MM.1S (cell line): Measurements from ENCODE around the gene LAPTM4A.
"Not testable (repeated sequence)": the region's sequence is repeated elsewhere in the genome, so short reads cannot be mapped to it uniquely, and the experiment has no call there.

Source experiments
- DNase-seq: peaks from one replicate; pipeline ENCODE4 v3.0.0-alpha.2; 2015
- H2AFZ ChIP-seq: fragments of 300-600 bp; sonication (generic); 2 replicates; pipeline ENCODE4 v1.6.0; 2016; ENCODE audit warnings: antibody characterized with exemption, low read length
- H3F3A ChIP-seq: fragments of 300-600 bp; sonication (generic); 2 replicates; pipeline ENCODE4 v1.6.1; 2016; ENCODE audit warnings: mild to moderate bottlenecking, antibody characterized with exemption, low read length, moderate library complexity, mixed read lengths; ENCODE audit not compliant: insufficient read depth
- H3K27ac ChIP-seq: fragments of 300-600 bp; sonication (generic); 2 replicates; pipeline ENCODE4 v1.5.1; 2016; ENCODE audit warnings: mild to moderate bottlenecking, low read length
- H3K27me3 ChIP-seq: fragments of 300-600 bp; sonication (generic); replicated peaks from 2 replicates; pipeline ENCODE4 v1.6.0; 2016; ENCODE audit warnings: low read length; ENCODE audit not compliant: insufficient read depth
- H3K36me3 ChIP-seq: fragments of 300-600 bp; sonication (generic); replicated peaks from 2 replicates; pipeline ENCODE4 v1.6.1; 2016; ENCODE audit warnings: mild to moderate bottlenecking, low read length, mixed read lengths; ENCODE audit not compliant: insufficient read depth
- H3K4me1 ChIP-seq: fragments of 300-600 bp; sonication (generic); 2 replicates; pipeline ENCODE4 v1.6.1; 2016; ENCODE audit warnings: low read length, mixed read lengths
- H3K4me2 ChIP-seq: fragments of 300-600 bp; sonication (generic); 2 replicates; pipeline ENCODE4 v1.6.0; 2016; ENCODE audit warnings: low read depth, low read length
- H3K4me3 ChIP-seq: fragments of 300-600 bp; sonication (generic); 2 replicates; pipeline ENCODE4 v1.5.1; 2016; ENCODE audit warnings: low read length, mixed read lengths
- H3K79me2 ChIP-seq: fragments of 300-600 bp; sonication (generic); 2 replicates; pipeline ENCODE4 v1.6.1; 2016; ENCODE audit warnings: mixed run types, low read length, mixed read lengths
- H3K9ac ChIP-seq: fragments of 300-600 bp; sonication (generic); 2 replicates; pipeline ENCODE4 v1.6.1; 2016; ENCODE audit warnings: low read length, mixed read lengths
- H3K9me2 ChIP-seq: fragments of 300-600 bp; sonication (generic); replicated peaks from 2 replicates; pipeline ENCODE4 v1.6.1; 2016; ENCODE audit warnings: mild to moderate bottlenecking, low read length, mixed read lengths; ENCODE audit not compliant: insufficient read depth
- H3K9me3 ChIP-seq: fragments of 300-600 bp; sonication (generic); replicated peaks from 2 replicates; pipeline ENCODE4 v1.6.1; 2016; ENCODE audit warnings: mild to moderate bottlenecking, low read length, mixed read lengths; ENCODE audit not compliant: insufficient read depth
- H4K20me1 ChIP-seq: fragments of 300-600 bp; sonication (generic); 2 replicates; pipeline ENCODE4 v1.6.1; 2016; ENCODE audit warnings: mild to moderate bottlenecking, low read length, moderate library complexity, mixed read lengths; ENCODE audit not compliant: insufficient read depth
- EZH2 ChIP-seq: fragments of 300-600 bp; sonication (generic); optimal IDR thresholded peaks from 2 replicates; pipeline ENCODE3; 2017; ENCODE audit warnings: low read depth, mild to moderate bottlenecking, antibody characterized with exemption, low read length, mixed read lengths
- EZH2phosphoT487 ChIP-seq: fragments of 300-600 bp; sonication (generic); IDR thresholded peaks from 2 replicates; pipeline ENCODE4 v1.6.1; 2018; ENCODE audit warnings: antibody characterized with exemption, low read length
- TF ChIP-seq, protein P1 (sequence below): fragments of 300-600 bp; sonication (generic); IDR thresholded peaks from 2 replicates; pipeline ENCODE4 v1.5.1; 2016; ENCODE audit warnings: antibody characterized with exemption, low read length, mixed read lengths

The LAPTM4A gene

DNA sequence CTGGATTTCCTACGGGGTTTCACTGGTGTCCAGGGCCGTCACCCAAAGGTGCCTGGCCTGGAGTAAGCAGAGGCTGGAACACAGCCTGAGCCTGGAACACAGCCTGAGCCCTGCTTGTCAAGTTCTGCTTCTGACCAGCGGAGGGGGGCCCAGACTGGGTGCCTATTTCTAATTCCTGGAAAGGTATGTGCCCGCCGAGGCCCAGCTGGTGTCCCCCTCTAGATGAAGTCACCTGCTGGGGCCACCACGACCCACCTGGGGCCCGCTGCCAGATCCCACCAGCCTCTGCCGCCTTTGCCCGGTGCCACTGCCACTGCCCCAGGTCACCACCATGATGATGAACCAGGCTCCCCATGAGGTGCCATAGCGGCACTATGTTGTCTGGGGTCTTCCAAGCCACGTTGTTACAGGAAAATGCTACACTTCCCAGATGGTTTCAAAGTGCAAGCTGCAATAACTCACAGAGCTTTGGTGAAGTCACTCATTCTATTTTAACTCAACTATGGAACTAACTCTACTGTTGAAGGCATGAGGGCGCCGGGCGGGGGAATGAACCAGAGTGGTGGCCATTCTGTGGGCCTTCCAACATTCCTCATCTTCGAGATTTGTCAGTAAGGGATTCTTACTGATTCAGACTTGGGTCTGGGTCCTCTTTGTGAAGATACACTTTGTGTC, 40.9 kb upstream of the LAPTM4A start:
- H3K27ac ChIP-seq = no peak overlapping the region
- H3K9ac ChIP-seq = no peak overlapping the region
- H3K9me2 ChIP-seq = no peaks in the 10 kb centered on the region
- H3K4me1 ChIP-seq = no peaks in the 10 kb centered on the region
- no peak overlapping the region for H3K4me2 ChIP-seq
- H4K20me1 ChIP-seq = no peaks in the 10 kb centered on the region
- TF ChIP-seq EZH2 (no peak), EZH2phosphoT487 (no peak)
- TF ChIP-seq, protein P1, sequence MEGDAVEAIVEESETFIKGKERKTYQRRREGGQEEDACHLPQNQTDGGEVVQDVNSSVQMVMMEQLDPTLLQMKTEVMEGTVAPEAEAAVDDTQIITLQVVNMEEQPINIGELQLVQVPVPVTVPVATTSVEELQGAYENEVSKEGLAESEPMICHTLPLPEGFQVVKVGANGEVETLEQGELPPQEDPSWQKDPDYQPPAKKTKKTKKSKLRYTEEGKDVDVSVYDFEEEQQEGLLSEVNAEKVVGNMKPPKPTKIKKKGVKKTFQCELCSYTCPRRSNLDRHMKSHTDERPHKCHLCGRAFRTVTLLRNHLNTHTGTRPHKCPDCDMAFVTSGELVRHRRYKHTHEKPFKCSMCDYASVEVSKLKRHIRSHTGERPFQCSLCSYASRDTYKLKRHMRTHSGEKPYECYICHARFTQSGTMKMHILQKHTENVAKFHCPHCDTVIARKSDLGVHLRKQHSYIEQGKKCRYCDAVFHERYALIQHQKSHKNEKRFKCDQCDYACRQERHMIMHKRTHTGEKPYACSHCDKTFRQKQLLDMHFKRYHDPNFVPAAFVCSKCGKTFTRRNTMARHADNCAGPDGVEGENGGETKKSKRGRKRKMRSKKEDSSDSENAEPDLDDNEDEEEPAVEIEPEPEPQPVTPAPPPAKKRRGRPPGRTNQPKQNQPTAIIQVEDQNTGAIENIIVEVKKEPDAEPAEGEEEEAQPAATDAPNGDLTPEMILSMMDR = no peak
- no peaks in the 10 kb centered on the region for H3F3A ChIP-seq
- H3K27me3 ChIP-seq = no peaks in the 10 kb centered on the region
- H2AFZ ChIP-seq = no peak overlapping the region
- no peaks in the 10 kb centered on the region for H3K79me2 ChIP-seq
- H3K9me3 ChIP-seq = no peaks in the 10 kb centered on the region
- no peaks in the 10 kb centered on the region for H3K36me3 ChIP-seq
- H3K4me3 ChIP-seq = no peak overlapping the region
- no peak for DNase-seq

- Histone ChIP-seq H4K20me1 (no peaks in the 10 kb centered on the region), H3K9me2 (no peaks in the 10 kb centered on the region), H3K27me3 (no peaks in the 10 kb centered on the region), H3K9ac (no peak overlapping the region), H3F3A (no peaks in the 10 kb centered on the region), H3K36me3 (no peaks in the 10 kb centered on the region), H3K4me2 (no peak overlapping the region), H3K27ac (no peak overlapping the region), H2AFZ (no peak overlapping the region), H3K4me3 (no peak overlapping the region), H3K9me3 (no peaks in the 10 kb centered on the region), H3K4me1 (no peaks in the 10 kb centered on the region), H3K79me2 (no peaks in the 10 kb centered on the region)
- no peak for DNase-seq
- TF ChIP-seq, protein P1 = no peak
- TF ChIP-seq EZH2 (no peak), EZH2phosphoT487 (no peak)
Measured at GRCh38 chr2:20091305-20091991, 40.0 kb upstream of the LAPTM4A start.

GRCh38 chr2:20089715-20090464, 38.5 kb upstream of the LAPTM4A start:
- TF ChIP-seq EZH2phosphoT487 (no peak), EZH2 (no peak)
- TF ChIP-seq, protein P1 = no peak
- H3K36me3 ChIP-seq = no peaks in the 10 kb centered on the region
- H3K4me1 ChIP-seq = no peaks in the 10 kb centered on the region
- no peak overlapping the region for H3K4me3 ChIP-seq
- no peaks in the 10 kb centered on the region for H3K9me3 ChIP-seq
- no peaks in the 10 kb centered on the region for H4K20me1 ChIP-seq
- H3K27ac ChIP-seq = no peak overlapping the region
- no peak overlapping the region for H2AFZ ChIP-seq
- H3K9me2 ChIP-seq = no peaks in the 10 kb centered on the region
- no peak for DNase-seq
- H3K79me2 ChIP-seq = no peaks in the 10 kb centered on the region
- H3K9ac ChIP-seq = no peak overlapping the region
- H3K27me3 ChIP-seq = no peaks in the 10 kb centered on the region
- H3F3A ChIP-seq = no peaks in the 10 kb centered on the region
- no peak overlapping the region for H3K4me2 ChIP-seq

DNA sequence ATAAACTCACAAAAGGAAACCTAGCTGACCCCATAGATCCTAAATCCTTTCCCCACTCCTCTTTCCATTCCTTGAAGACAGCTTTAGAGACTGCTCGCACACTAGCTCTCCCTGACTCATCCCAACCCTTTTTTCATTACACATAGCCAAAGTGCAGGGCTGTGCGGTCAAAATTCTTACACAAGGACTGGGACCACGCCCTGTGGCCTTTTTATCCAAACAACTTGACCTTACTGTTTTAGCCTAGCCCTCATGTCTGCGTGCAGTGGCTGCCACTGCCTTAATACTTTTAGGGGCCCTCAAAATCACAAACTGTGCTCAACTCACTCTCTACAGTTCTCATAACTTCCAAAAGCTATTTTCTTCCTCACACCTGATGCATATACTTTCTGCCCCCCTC, 34.5 kb upstream of the LAPTM4A start:
- not testable (repeated sequence) for H3K4me2 ChIP-seq, H3K4me1 ChIP-seq, H3K9ac ChIP-seq, H3K27me3 ChIP-seq, H4K20me1 ChIP-seq, H3K36me3 ChIP-seq, DNase-seq, H3K4me3 ChIP-seq, H3K79me2 ChIP-seq, H3K27ac ChIP-seq, H3K9me2 ChIP-seq, H3K9me3 ChIP-seq, H3F3A ChIP-seq, H2AFZ ChIP-seq

DNA sequence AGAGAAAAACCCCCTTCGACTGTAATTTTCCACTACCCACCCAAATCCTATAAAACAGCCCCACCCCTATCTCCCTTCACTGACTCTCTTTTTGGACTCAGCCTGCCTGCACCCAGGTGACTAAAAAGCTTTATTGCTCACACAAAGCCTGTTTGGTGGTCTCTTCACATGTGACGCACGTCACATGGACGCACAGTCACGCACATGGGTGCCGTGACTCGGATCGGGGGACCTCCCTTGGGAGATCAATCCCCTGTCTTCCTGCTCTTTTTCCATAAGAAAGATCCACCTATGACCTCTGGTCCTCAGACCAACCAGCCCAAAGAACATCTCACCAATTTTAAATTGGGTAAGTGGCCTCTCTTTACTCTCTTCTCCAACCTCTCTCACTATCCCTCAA, 31.4 kb upstream of the LAPTM4A start:
- H3K9me3 ChIP-seq, H3K9me2 ChIP-seq, H3K27me3 ChIP-seq, H4K20me1 ChIP-seq, H3K36me3 ChIP-seq, H3K27ac ChIP-seq, H3F3A ChIP-seq, H3K4me3 ChIP-seq, H2AFZ ChIP-seq, H3K4me2 ChIP-seq, H3K79me2 ChIP-seq, DNase-seq, H3K9ac ChIP-seq, H3K4me1 ChIP-seq: not testable (repeated sequence)
